SU-DHL-6 (cell line): Measurements from ENCODE around the gene HECW1.

Experiments
- CTCF ChIP-seq: fragments of 200-600 bp; sonication (generic); IDR thresholded peaks from one replicate; pipeline ENCODE4 v1.5.1; 2017; ENCODE audit warnings: antibody characterized with exemption, mild to moderate bottlenecking, low read length, moderate library complexity; ENCODE audit not compliant: insufficient read depth, poor library complexity, severe bottlenecking
- EZH2phosphoT487 ChIP-seq: fragments of 200-600 bp; sonication (generic), shearing (Covaris generic); conservative IDR thresholded peaks from 2 replicates; pipeline ENCODE4 v1.6.1; 2018; ENCODE audit warnings: mild to moderate bottlenecking, antibody characterized with exemption, low read length, moderate library complexity, mixed read lengths

- TF ChIP-seq CTCF (no peak), EZH2phosphoT487 (no peak)
Measured at GRCh38 chr7:43538404-43538771, 425.9 kb downstream of the HECW1 start.
